HG03159 (cell line): ENCODE results near the gene BRD1.

Experiments
- ATAC-seq: cut with Tn5 transposase; IDR thresholded peaks from one replicate; pipeline ENCODE4 v1.9.1; 2021; ENCODE audit warnings: mild to moderate bottlenecking, moderate library complexity; ENCODE audit not compliant: unreplicated experiment

Gene BRD1

DNA sequence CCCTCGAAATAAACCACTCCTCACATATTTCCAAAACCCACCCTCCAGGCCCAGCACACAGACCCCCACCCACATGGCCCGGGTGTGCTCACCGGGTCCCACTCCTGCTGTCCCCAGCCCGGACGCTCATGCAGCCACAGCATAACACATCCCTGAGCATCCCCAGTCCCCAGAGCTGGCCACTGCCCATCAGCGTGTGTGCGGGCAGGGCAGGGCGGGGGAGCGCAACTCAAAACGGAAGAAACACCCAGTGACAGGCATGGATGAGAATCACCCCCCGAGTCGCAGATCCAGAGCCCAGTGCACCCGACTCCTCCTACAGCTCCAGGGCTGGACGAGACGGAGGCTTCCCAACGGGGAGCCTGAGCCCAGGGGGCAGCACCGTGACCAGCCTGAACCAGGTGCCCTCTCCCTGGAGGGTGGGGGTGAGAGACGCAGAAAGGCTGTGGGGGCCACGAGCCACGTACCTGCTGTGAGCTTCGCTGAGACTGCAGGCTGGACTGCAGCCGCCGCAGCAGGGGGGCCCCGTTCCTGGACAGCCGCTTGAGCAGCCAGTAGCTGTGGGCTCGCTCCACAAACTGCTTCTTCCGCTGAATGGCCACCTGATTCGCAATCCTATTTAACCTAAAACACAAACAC, 23.8 kb downstream of the BRD1 start:
- no peak for ATAC-seq

DNA sequence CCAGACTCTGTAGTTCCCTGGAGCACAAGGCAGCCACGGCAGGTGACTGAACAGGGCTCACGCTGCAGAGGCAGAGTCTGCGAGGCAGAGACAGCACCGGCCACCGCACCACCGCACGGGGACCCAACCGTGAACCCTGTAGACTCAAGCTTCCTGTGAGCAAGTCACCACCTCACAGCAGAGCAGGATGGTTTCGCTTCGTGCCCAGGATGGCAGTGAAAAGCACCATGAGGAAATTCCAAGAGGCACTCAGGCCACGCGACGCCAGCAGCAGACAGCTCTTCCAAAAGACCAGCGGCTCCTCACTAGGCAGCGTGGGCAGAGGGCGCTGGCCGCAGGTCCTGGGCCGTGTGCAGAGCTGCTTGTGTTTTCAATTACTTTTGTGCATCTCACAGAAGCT, 24.5 kb downstream of the BRD1 start:
- no peak for ATAC-seq

DNA sequence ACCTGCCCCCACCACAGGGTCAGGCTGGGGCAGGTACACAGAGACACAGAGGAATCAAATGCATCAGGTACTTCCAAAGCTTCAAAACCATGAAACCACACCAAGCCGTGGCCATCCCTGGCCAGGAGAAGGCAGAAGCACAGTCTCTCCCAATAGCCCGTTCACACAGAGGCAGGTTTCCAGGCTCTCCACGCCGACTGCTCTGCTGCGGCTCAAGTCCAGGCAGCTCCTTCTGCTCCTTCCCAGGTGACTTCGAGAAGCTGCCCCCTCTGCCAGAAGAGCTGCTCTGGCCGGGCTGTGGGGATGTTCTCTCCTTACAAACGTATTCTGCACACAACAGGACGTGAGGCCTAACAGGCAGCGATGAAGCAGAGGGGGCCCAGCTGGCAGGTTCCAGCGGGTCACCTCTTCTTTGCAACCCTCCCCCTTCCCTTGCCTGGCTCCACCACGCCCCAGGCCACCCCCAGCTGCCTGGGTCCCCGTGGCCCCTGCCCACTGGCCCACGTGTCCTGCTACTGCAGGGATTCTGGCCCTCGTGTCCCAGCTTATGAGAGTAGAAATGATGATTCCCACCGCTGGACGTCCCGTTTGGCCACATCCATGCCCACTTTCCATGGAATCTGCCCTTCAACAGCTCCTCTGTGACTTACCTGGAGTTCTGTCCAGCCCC, 26.1 kb downstream of the BRD1 start:
- ATAC-seq = no peak

DNA sequence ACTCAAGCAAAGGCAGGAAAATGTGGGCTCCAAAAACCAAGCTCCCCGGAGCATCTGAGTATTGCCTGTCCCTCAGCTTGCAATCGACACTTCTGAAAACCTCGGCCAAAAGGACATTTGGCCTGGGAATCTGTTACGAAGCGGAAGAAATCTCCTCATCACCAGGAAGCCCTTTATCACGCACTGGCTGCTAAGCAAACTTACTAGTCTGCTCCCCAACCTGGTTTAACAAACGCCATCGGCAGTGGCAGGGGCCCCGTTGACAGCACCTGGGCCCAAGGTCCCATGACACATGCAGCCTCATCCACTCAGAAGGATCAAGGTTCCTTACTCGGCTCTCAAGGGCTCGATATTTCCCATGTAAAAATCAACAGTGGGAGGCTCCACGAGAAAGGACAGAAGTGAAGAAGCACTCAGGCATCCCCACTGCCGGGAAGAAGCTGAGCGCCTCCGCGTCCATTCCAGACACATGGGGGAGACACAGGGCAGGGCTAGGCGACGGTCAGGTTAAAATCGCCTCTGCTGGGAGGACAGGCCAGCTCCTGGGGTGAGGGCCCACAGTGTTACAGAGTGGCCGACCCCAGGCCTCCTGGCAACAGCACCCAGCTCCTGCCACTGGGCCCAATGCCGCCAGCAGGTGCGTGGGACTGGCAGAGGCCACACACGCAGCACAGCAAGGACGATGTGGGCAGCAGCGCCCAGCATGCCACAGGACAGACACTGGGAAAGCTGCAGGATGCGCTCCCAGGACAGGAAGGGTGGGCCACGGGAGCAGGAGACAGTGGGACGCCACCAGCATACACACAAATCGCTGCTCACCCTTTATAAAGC, 27.1 kb downstream of the BRD1 start:
- ATAC-seq = no peak

- ATAC-seq = no peak
Observed at GRCh38 chr22:49799431-49800075, 28.1 kb downstream of the BRD1 start.

- ATAC-seq = no peak
Observed at GRCh38 chr22:49798486-49799151, 29.1 kb downstream of the BRD1 start.

DNA sequence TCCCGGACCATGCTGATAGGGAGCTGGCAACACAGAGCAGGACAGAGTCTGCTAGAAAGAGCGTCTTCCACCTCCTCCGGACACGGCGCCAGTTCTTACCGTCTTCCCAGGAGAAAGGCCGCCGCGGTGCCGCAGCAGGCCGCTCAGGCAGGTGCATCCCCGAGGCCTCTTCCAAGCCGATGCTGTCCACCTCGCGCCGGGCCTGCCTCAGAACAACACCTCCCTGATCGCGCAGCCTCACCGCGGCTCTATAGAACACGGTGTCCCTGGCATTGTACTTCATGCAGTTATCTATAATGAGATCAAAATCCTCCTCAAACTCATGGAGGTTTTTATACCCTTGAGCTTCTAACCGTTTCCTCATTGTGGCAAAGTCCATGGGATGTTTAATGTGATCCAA, 30.0 kb downstream of the BRD1 start:
- ATAC-seq = no peak

DNA sequence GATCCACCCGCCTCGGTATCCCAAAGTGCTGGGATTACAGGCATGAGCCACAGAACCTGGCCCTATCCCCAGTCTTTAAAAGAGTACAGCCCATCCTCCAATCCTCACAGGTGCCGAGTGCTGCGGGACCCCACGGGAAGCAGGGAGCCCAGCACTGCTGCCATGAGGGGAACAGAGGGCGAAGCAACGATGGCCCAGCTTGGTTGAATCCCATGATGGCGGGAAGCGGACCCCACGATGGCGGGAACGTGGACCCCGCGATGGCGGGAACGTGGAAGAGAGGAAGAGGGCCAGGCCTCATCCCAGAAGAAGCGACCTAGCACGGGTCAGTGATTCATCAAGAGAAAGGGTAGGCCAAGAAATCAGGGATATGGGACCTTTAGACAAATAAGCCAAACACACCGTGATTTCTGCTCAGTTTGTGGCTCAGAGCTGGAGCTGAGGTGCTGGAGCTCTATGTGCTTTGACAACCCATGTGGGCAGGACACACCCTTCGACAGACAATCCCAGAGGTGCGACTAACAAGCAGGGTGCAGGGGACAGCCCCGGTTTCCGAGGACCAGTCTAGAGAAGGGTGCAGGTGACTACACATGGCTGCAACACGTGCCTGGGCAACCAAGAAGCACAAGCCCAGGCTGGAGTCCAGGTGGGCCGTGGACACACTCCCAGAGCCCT, 30.9 kb downstream of the BRD1 start:
- ATAC-seq = no peak

GRCh38 chr22:49795521-49795920, 32.2 kb downstream of the BRD1 start:
- ATAC-seq = no peak

DNA sequence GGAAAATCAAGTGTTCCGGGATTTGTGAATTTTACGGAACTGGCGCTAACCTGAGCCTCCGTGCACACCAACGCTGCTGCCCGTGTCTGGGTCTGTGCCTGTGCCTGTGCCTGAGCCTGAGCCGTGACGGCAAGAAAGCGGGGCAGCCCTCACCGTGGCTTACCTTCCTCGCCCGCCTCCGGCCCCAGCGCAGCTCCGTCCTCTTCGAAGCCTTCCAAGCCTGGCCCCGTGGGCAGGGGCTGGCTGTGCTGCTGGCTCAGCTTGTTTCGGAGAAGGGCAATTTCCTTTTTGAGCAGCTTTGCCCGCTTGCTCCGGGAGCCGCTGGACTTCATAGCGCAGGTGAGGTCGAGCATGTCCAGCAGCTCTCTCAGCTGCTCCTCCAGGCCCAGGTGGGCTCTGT, 33.8 kb downstream of the BRD1 start:
- ATAC-seq = no peak

- ATAC-seq = no peak
Observed at GRCh38 chr22:49793296-49793695, 34.4 kb downstream of the BRD1 start.

GRCh38 chr22:49792107-49792506, 35.6 kb downstream of the BRD1 start:
- no peak for ATAC-seq

DNA sequence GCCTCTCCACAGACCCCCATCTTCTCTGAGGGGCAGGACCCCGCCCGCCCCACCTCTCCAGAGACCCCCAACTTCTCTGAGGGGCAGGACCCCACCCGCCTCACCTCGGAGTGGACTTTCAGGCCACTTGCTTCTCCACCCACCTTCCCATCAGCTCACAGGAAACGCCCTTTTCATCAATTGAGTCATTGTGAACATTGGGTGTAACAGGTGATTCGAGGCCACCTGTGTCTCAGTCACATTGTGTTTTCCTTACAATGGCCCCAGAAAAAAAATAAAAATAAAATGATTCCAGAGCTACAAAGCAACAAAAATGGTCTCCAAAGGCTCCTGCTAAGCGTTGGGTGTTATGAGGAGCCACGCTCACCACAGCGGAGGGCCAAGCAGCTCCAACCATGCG, 36.0 kb downstream of the BRD1 start:
- ATAC-seq = no peak

- ATAC-seq = no peak
Observed at GRCh38 chr22:49790912-49791311, 36.8 kb downstream of the BRD1 start.

DNA sequence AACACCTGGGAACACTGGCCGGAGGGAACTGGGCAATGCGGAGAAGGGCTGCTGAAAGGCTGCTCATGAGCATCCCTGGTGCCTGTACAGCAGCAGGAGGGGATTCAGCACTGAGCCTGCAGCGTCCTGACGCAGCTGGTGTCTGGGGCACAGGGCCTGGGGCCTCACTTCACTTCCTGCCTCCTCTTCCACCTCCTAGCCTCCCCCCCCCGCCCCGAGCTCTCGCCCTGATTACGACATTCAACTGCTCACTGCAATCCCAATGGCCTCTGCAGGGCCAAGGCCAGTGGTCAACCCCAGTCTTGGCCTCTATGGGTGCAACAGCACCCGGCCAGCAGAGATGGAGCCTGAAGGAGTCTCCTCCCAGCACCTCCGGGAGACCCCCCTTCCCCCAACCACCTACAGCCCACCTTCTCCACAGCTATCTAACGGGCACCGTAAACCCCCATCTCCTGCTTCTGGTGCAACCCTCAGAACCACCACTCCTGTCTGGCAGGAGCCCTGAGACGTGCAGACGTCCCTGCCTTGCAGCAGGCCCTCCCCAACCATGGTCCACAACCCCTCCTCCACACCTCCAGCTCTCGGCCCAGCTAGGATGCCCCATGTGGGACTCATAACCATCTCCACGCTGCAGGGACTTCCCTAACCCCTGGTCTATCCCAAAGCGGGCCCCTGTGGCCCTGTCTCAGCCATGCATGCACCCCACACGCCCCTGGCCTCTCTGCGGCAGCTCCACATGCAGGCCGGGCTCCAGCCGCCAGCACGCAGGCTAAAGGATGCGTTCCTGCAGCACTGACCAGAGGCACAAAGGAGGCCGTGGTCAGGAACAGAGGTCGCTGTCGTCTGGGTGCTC, 38.2 kb downstream of the BRD1 start:
- no peak for ATAC-seq

GRCh38 chr22:49788504-49788903, 39.2 kb downstream of the BRD1 start:
- ATAC-seq = no peak

DNA sequence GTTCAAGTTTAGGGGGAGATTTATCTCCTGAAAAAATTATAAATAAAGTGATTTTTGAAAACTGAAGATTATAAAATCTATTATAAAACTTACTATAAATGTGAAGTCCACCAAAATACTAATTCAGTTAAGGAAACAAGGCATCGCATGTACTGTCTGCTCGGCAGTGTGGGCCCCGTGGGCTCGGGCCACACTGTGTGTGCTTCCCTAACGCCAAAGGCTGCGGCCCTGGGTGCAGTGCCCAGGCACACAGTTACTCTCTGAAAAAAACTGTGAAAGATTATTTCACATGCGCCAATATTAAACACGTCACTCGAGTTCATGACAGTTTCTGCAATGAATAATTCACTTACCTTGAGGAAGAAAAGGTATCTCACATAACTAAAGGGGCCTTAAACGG, 39.8 kb downstream of the BRD1 start:
- no peak for ATAC-seq

DNA sequence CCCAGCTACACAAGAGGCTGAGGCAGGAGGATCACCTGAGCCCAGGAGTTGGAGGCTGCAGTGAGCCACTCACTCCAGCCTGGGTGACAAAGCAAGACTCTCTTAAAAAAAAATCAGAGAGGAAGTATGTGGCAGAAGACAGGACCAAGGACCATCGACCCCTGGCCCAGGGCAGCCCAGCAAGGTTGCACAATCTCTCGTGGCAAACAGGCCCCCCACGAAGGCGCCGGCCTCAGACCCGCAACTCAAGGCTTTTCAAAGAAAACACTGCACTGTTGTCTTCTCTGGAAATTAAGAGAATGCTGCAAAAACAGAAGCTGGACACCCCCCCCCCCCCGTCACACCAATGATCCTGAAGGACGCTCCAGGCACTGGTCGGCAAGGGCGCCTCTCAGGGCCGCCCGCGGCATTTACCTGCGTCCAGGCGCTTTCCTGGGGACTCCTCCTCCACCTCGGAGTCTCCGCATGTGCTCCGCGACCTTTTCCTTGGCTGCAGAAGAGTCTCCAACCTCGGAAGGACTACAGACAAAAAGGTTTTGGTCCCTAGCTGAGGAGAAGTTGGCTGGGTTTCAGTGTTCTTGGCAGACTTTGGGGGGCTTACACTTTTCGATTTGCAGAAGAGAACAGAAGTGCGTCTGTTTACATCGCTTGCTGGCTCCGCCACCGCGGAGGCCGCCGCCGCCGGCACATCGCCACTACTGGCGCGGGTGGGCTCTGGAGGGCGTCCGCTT, 40.5 kb downstream of the BRD1 start:
- no peak for ATAC-seq
